ENCODE data around the gene ANXA10. TPM values are rescaled to one million over a fixed set of nuclear protein-coding genes. Genes with fewer than 3 reads are reported as not detected.

The ANXA10 gene
- total RNA-seq, 2 donors from 2014 or later: not detected

- TF ChIP-seq POLR2A (IDR thresholded peaks at IDR 0.05) (no peak), CTCF (IDR thresholded peaks at IDR 0.05) (no peak), POLR2AphosphoS5 (IDR thresholded peaks at IDR 0.05) (no peak)
- DNase-seq (ENCODE audit: low spot score): no peak
- 72% methylated on average over 5 of the region's 5 CpGs for WGBS
- H3K4me1 ChIP-seq (replicated peaks): no peaks in the 10 kb centered on the region
- no peak overlapping the region for H3K27ac ChIP-seq
- no peaks in the 10 kb centered on the region for H3K27me3 ChIP-seq (replicated peaks; ENCODE audit: insufficient read depth)
- intact Hi-C loops (cut with DNase I): loop anchor here (10.0 kb wide), 2 partner anchors 1053 to 1913 kb away; no protein-coding TSS in a partner anchor
- no peaks in the 10 kb centered on the region for H3K9me3 ChIP-seq
- no peak overlapping the region for H3K4me3 ChIP-seq
- no peaks in the 10 kb centered on the region for H3K36me3 ChIP-seq
Measured at GRCh38 chr4:168077726-168078239, 14.6 kb upstream of the ANXA10 start.

- Histone ChIP-seq H3K9me3 (no peaks in the 10 kb centered on the region), H3K4me1 (replicated peaks) (no peaks in the 10 kb centered on the region), H3K27ac (no peak overlapping the region), H3K27me3 (replicated peaks; ENCODE audit: insufficient read depth) (no peaks in the 10 kb centered on the region), H3K36me3 (no peaks in the 10 kb centered on the region), H3K4me3 (no peak overlapping the region)
- TF ChIP-seq POLR2AphosphoS5 (IDR thresholded peaks at IDR 0.05): no peak
- TF ChIP-seq POLR2A (IDR thresholded peaks at IDR 0.05): no peak
- TF ChIP-seq CTCF (IDR thresholded peaks at IDR 0.05): no peak
- DNase-seq (ENCODE audit: low spot score): no peak
- WGBS: 63% methylated on average over 5 of the region's 5 CpGs
- intact Hi-C loops (cut with DNase I): no loop called here
Measured at GRCh38 chr4:168082379-168082778, 10.0 kb upstream of the ANXA10 start.

- Histone ChIP-seq H3K36me3 (no peaks in the 10 kb centered on the region), H3K27ac (no peak overlapping the region), H3K4me3 (no peak overlapping the region), H3K9me3 (no peaks in the 10 kb centered on the region), H3K4me1 (replicated peaks) (no peaks in the 10 kb centered on the region), H3K27me3 (replicated peaks; ENCODE audit: insufficient read depth) (no peaks in the 10 kb centered on the region)
- intact Hi-C loops (cut with DNase I): no loop called here
- TF ChIP-seq POLR2AphosphoS5 (IDR thresholded peaks at IDR 0.05) (no peak), POLR2A (IDR thresholded peaks at IDR 0.05) (no peak), CTCF (IDR thresholded peaks at IDR 0.05) (no peak)
- 81% methylated on average over 2 of the region's 2 CpGs for WGBS
- no peak for DNase-seq (ENCODE audit: low spot score)
Measured at GRCh38 chr4:168095776-168096406, 3.6 kb downstream of the ANXA10 start.

- intact Hi-C loops (cut with DNase I): no loop called here
- Histone ChIP-seq H3K9me3 (no peaks in the 10 kb centered on the region), H3K4me3 (no peak overlapping the region), H3K4me1 (replicated peaks) (no peaks in the 10 kb centered on the region), H3K27ac (no peak overlapping the region), H3K36me3 (no peaks in the 10 kb centered on the region), H3K27me3 (replicated peaks; ENCODE audit: insufficient read depth) (no peaks in the 10 kb centered on the region)
- no peak for TF ChIP-seq CTCF (IDR thresholded peaks at IDR 0.05)
- no peak for TF ChIP-seq POLR2A (IDR thresholded peaks at IDR 0.05)
- no peak for TF ChIP-seq POLR2AphosphoS5 (IDR thresholded peaks at IDR 0.05)
- 58% methylated on average over 1 of the region's 1 CpG for WGBS
- no peak for DNase-seq (ENCODE audit: low spot score)
Measured at GRCh38 chr4:168096407-168096784, 4.1 kb downstream of the ANXA10 start.

GRCh38 chr4:168097161-168097560 is 4.8 kb downstream of the ANXA10 start:
- no peaks in the 10 kb centered on the region for H3K4me1 ChIP-seq (replicated peaks)
- H3K9me3 ChIP-seq: no peaks in the 10 kb centered on the region
- no peak overlapping the region for H3K27ac ChIP-seq
- no peak for TF ChIP-seq POLR2A (IDR thresholded peaks at IDR 0.05)
- no peak for TF ChIP-seq CTCF (IDR thresholded peaks at IDR 0.05)
- TF ChIP-seq POLR2AphosphoS5 (IDR thresholded peaks at IDR 0.05): no peak
- DNase-seq (ENCODE audit: low spot score): no peak
- intact Hi-C loops (cut with DNase I): no loop called here
- no peak overlapping the region for H3K4me3 ChIP-seq
- no peaks in the 10 kb centered on the region for H3K27me3 ChIP-seq (replicated peaks; ENCODE audit: insufficient read depth)
- 75% methylated on average over 2 of the region's 2 CpGs for WGBS
- H3K36me3 ChIP-seq: no peaks in the 10 kb centered on the region
